Prostate gland (tissue), 2 donors: Measurements from ENCODE around the gene SLC3A2.

Source experiments
- POLR2A ChIP-seq: fragments of 450-650 bp; IDR thresholded peaks from one replicate; pipeline ENCODE4 v1.6.1; 2016; ENCODE audit warnings: antibody characterized with exemption, mild to moderate bottlenecking
- POLR2AphosphoS5 ChIP-seq: sonication (generic); formaldehyde crosslinking; IDR thresholded peaks from one replicate; pipeline ENCODE4 v1.6.1; 2017; ENCODE audit warnings: antibody characterized with exemption
- TF ChIP-seq, protein P1 (sequence below), 4 experiments: fragments of 200-600 bp in 2 of 4; fragments of 450-650 bp in 2 of 4; sonication (generic) in 2 of 4; IDR thresholded peaks; 1 replicate in 3 of 4; 2 replicates in 1 of 4; pipeline ENCODE4 v1.5.1; 2016 to 2019; ENCODE audit warnings: antibody characterized with exemption in 4 of 4, mild to moderate bottlenecking in 2 of 4, moderate library complexity in 2 of 4

GRCh38 chr11:62841361-62842170 lies 39.1 kb upstream of the SLC3A2 start:
- TF ChIP-seq, protein P1, sequence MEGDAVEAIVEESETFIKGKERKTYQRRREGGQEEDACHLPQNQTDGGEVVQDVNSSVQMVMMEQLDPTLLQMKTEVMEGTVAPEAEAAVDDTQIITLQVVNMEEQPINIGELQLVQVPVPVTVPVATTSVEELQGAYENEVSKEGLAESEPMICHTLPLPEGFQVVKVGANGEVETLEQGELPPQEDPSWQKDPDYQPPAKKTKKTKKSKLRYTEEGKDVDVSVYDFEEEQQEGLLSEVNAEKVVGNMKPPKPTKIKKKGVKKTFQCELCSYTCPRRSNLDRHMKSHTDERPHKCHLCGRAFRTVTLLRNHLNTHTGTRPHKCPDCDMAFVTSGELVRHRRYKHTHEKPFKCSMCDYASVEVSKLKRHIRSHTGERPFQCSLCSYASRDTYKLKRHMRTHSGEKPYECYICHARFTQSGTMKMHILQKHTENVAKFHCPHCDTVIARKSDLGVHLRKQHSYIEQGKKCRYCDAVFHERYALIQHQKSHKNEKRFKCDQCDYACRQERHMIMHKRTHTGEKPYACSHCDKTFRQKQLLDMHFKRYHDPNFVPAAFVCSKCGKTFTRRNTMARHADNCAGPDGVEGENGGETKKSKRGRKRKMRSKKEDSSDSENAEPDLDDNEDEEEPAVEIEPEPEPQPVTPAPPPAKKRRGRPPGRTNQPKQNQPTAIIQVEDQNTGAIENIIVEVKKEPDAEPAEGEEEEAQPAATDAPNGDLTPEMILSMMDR (IDR thresholded peaks at IDR 0.05), result no peak
- TF ChIP-seq POLR2AphosphoS5 (peak; percentile 97), POLR2A (peak; percentile 90)
